OCI-LY3 (cell line): ENCODE measurements around the gene NUDT15.

ENCODE experiments used
- CTCF ChIP-seq: fragments of 200-600, 300-600 bp; sonication (generic); IDR thresholded peaks from 2 replicates; pipeline ENCODE4 v1.5.1; 2014; ENCODE audit warnings: antibody characterized with exemption, low read length, low read depth
- EZH2phosphoT487 ChIP-seq: fragments of 200-600 bp; shearing (Covaris generic); IDR thresholded peaks from 2 replicates; pipeline ENCODE4 v1.6.1; 2018; ENCODE audit warnings: antibody characterized with exemption, mixed run types, low read depth

- TF ChIP-seq CTCF (no peak), EZH2phosphoT487 (no peak)
These were observed 45.7 kb upstream of the NUDT15 start for GRCh38 chr13:47991859-47992258.
